ENCODE results near the gene AKAP13. TPM values are rescaled to one million over a fixed set of nuclear protein-coding genes. Genes with fewer than 3 reads are reported as not detected.

Gene AKAP13
- total and polyA plus RNA-seq, 7 donors, result 21.6 to 142 (median 98.5) TPM

- no peak for DNase-seq
- peaks cover 0 to 8% (median 0%) of the 10 kb centered on the region in 4 donors for H3K4me1 ChIP-seq
- peak overlapping the region in 2 of 4 donors; percentile 4 to 74 for H3K27ac ChIP-seq
- no peak for TF ChIP-seq EP300 (IDR thresholded peaks at IDR 0.05)
- TF ChIP-seq CTCF (IDR thresholded peaks at IDR 0.05), result no peak
- TF ChIP-seq POLR2AphosphoS5 (IDR thresholded peaks at IDR 0.05), result no peak
- TF ChIP-seq POLR2A (IDR thresholded peaks at IDR 0.05), result no peak
- intact Hi-C loops (cut with DNase I), result no loop called here
- WGBS, 2 donors, result 74% methylated on average over 3 of the region's 3 CpGs
- H3K36me3 ChIP-seq, result peaks cover 0 to 18% (median 0%) of the 10 kb centered on the region in 4 donors
- no peaks in the 10 kb centered on the region for H3K9me3 ChIP-seq
- H3K4me3 ChIP-seq, result no peak overlapping the region
- H3K27me3 ChIP-seq, result no peaks in the 10 kb centered on the region
Observed at GRCh38 chr15:85764649-85765277, 384.4 kb downstream of the AKAP13 start.

GRCh38 chr15:85766001-85766831 is 385.8 kb downstream of the AKAP13 start:
- peaks cover 0 to 8% (median 0%) of the 10 kb centered on the region in 4 donors for H3K4me1 ChIP-seq
- WGBS, 2 donors, result 91 to 94% methylated on average over 24 of the region's 24 CpGs
- DNase-seq, result no peak
- H3K36me3 ChIP-seq, result peaks cover 0 to 12% (median 0%) of the 10 kb centered on the region in 4 donors
- no peaks in the 10 kb centered on the region for H3K9me3 ChIP-seq
- intact Hi-C loops (cut with DNase I), result no loop called here
- no peaks in the 10 kb centered on the region for H3K27me3 ChIP-seq
- no peak overlapping the region for H3K27ac ChIP-seq
- no peak overlapping the region for H3K4me3 ChIP-seq
- TF ChIP-seq POLR2AphosphoS5 (IDR thresholded peaks at IDR 0.05), result no peak
- TF ChIP-seq EP300 (IDR thresholded peaks at IDR 0.05), result no peak
- TF ChIP-seq POLR2A (IDR thresholded peaks at IDR 0.05), result no peak
- no peak for TF ChIP-seq CTCF (IDR thresholded peaks at IDR 0.05)

- intact Hi-C loops (cut with DNase I), result loop anchor here (2.0 kb wide), 1 partner anchor 21 kb away; no protein-coding TSS in a partner anchor
- Histone ChIP-seq H3K27me3 (no peaks in the 10 kb centered on the region), H3K27ac (no peak overlapping the region), H3K9me3 (no peaks in the 10 kb centered on the region), H3K4me3 (no peak overlapping the region), H3K36me3 (peaks cover 0 to 9% (median 0%) of the 10 kb centered on the region in 4 donors), H3K4me1 (peaks cover 0 to 9% (median 7%) of the 10 kb centered on the region in 4 donors)
- WGBS, 2 donors, result 97% methylated on average over 26 of the region's 26 CpGs
- TF ChIP-seq POLR2AphosphoS5 (IDR thresholded peaks at IDR 0.05) (no peak), POLR2A (IDR thresholded peaks at IDR 0.05) (no peak), CTCF (IDR thresholded peaks at IDR 0.05) (no peak), EP300 (IDR thresholded peaks at IDR 0.05) (no peak)
- no peak for DNase-seq
Observed at GRCh38 chr15:85767785-85768529, 387.6 kb downstream of the AKAP13 start.

GRCh38 chr15:85768595-85769168 is 388.3 kb downstream of the AKAP13 start:
- no peak overlapping the region for H3K4me3 ChIP-seq
- no peak overlapping the region for H3K27ac ChIP-seq
- H3K9me3 ChIP-seq, result no peaks in the 10 kb centered on the region
- H3K36me3 ChIP-seq, result peaks cover 0 to 7% (median 0%) of the 10 kb centered on the region in 4 donors
- intact Hi-C loops (cut with DNase I), result loop anchor here (2.0 kb wide), 1 partner anchor 20 kb away; no protein-coding TSS in a partner anchor
- 96 to 97% methylated on average over 32 of the region's 32 CpGs for WGBS, 2 donors
- H3K27me3 ChIP-seq, result no peaks in the 10 kb centered on the region
- DNase-seq, result no peak
- TF ChIP-seq POLR2AphosphoS5 (IDR thresholded peaks at IDR 0.05), result no peak
- TF ChIP-seq CTCF (IDR thresholded peaks at IDR 0.05), result no peak
- no peak for TF ChIP-seq POLR2A (IDR thresholded peaks at IDR 0.05)
- TF ChIP-seq EP300 (IDR thresholded peaks at IDR 0.05), result no peak
- peaks cover 0 to 9% (median 7%) of the 10 kb centered on the region in 4 donors for H3K4me1 ChIP-seq
